ENCODE results near the gene MYADML2.
"Not testable (repeated sequence)": the region's sequence is repeated elsewhere in the genome, so short reads cannot be mapped to it uniquely, and the experiment has no call there.

MYADML2 gene

DNA sequence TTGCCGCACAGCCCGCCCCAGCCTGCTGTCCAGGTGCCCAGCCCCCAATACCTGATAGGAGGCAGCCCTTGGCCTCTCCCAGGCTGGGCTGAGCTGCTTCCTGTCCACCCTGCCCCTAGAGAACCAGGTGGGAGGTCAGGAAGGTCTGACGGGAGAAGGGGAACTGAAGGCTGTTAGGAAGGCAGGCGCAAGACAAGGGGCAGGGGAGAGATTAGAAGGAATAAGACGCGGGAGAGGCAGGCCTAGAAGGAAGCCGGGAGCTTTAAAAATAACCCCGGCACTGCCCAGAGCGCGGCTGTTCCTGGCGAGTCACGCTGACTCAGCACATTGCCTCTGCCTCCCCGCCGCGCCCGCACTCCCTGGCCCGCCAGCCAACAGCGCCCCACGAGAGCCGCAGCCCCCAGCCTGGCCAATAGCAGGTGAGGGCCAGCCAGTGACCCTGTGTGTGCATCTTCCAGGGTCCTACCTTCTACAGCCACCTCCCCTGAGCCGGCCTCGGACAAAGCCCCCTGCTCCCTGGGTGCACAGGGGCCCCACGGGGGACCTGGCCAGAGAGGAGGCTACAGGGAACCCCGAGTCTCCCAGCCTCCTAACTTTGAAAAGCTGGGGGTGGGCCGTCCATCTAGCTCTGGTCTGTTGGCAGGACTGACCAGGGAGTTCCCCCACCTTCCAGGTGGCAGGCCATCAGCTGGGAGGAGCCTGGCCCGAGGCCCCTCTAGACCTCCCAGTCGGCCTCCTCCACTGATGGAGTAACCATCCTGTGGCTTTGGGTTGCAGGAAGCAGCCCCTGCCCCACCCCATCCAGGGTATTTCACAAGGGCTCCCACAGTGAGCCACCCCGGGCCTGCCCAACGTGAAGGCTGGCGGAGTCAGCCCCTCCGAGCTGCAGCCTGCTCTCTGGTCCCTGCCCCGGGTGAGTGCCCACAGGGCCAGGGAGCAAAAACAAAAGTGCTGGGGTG lies 23.5 kb downstream of the MYADML2 start:
- no peak for DNase-seq

GRCh38 chr17:81922566-81923301 lies 24.3 kb downstream of the MYADML2 start:
- DNase-seq, result no peak

GRCh38 chr17:81921996-81922565 lies 25.0 kb downstream of the MYADML2 start:
- DNase-seq, result no peak

DNA sequence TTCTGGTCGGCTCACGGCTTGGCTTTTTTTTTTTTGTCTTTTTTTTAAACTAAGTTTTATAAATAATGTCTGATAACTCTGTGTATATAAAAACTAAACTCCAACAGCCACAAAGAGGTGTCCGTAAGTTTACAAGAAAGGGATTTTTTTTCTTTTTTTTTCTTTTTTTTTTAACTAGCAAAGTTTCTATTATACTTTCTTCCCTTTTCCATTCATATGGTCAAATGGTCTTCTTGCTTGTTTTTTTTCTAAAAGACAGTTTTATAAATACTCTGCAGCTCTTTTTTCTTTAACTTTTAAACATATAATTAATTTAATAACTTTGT lies 25.5 kb downstream of the MYADML2 start:
- no peak for DNase-seq

- DNase-seq, result no peak
These were observed 26.2 kb downstream of the MYADML2 start for GRCh38 chr17:81920612-81921536.

DNA sequence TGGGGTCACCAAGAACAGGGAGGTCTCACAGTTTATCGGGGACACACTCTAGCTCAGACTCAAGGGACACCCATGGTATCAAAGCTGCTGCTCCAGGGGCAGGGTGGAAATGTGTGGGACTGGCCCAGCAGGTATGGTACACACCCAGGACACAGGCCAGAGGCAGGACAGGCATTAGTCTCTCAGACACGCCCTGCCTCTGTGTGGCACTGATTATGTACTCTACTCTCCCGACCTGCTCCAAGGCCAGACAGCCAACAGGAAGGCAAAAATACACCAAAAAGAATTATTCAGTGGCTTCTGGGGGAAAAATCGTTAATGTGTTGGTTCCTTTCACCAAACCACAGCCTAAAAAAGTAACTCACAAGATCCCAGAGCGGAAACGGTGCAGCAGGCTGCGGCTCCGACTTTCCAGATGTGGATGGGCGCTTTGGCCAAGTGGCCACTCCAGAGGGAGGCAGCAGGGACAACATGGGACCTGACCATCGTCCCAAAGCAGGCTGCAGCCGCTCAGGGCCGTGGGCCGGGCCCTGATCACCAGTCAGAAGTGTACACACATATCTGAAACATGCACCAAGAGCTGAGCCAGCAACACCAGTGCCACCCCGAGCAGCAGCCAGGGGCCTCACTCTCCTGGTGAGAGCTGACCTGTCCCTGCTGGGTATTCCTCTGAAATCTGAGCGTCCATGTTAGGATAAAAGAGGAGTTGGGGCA lies 28.0 kb downstream of the MYADML2 start:
- no peak for DNase-seq

- not testable (repeated sequence) for DNase-seq
These were observed 28.7 kb downstream of the MYADML2 start for GRCh38 chr17:81918333-81918669.

- DNase-seq, result peak; percentile 93
These were observed 29.3 kb downstream of the MYADML2 start, which contains the start of gene SIRT7 for GRCh38 chr17:81917565-81918332. Gene SIRT7 (minus strand): TSS chr17:81918176. CDS start chr17:81918131, 45 bp downstream.

GRCh38 chr17:81916234-81917001 lies 30.6 kb downstream of the MYADML2 start:
- DNase-seq, result no peak

- DNase-seq, result no peak
These were observed 31.7 kb downstream of the MYADML2 start for GRCh38 chr17:81915331-81915730.

DNA sequence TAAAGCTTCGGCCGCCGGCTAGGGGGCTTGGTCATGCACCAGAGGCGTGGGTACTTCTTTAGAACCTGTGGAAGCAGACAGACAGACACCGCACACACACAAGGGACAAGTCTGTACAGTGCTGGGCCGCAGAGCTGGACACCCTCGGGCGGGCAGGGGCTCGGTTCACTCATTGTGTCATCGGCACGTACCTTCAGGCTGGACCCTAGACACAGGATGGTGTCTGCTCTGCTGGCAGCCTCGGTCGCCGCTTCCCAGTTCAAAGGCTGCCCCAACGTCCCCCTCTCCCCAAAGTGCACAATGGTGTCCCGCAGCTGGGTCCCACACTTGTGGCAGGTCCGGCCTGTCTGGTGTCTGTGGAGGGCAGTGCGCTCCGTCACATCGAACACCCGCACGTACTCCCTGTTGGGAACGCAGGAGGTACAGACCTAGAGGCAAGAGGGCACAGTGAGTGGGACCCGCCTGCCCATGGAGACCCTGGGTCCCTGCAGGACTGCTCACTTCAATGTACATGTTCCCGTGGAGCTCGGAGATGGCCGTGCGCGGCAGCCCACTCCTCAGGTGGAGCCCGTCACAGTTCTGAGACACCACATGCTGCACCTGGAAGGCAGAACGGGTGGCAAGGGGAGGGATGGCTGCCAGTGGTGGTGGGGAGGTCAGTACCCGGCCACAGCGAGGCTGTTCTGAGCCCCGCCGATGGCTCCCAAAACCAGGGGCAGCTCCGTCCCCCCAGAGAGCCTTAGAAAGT lies 32.8 kb downstream of the MYADML2 start:
- no peak for DNase-seq

DNA sequence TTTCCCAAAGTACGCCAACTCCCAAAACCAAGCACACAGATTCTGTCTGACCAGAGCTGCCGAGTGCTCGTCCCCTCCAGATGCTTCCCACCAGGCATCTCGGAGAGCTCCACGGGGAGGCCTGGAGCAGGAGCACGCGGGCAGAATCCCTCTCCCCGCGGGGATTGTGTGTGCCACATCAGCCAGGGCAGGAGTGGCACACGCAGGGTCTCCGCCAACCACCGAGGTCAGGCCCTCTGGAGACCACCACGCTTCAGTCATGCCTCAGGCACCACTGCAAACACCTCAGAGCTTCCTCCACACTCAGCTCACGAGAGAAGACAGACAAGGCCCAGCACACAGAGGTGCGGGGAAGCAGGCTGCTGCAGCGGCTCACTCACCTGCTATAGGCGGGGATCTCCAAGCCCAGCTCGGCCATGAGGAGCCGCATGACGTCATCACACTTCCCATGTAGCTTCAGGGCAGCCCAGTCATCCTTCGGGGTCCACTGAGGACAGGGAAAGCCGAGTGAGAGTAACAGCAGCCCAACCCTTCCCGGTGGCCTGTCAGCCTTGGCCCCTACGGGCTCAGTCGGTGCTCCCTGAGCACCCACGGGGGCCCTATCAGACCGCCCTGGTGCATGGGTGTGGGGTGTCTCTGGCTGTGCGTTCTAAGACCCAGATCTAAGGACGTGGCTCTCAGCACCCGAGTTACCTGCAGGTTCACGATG lies 33.5 kb downstream of the MYADML2 start:
- DNase-seq, result no peak

GRCh38 chr17:81912441-81913309 lies 34.4 kb downstream of the MYADML2 start:
- DNase-seq, result no peak

DNA sequence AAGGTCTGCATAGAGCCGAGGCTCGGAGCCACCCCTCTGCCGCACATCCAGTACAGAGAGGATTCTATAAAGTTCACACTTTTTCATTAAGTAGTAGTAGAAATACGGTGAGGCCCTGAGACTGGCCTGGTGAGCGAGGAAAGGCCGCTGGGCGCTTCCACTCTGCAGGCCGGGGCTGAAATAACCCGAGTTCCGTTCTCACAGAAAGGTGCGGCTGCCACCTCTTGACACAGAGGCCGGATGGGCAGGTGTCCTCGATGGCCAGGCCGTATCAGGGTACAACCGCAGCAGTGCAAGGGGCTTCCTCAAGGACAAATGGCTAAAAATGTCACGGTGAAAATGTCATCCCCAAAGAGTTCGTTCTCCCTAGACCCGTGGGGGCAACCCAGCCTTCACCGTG lies 35.1 kb downstream of the MYADML2 start:
- DNase-seq, result no peak

DNA sequence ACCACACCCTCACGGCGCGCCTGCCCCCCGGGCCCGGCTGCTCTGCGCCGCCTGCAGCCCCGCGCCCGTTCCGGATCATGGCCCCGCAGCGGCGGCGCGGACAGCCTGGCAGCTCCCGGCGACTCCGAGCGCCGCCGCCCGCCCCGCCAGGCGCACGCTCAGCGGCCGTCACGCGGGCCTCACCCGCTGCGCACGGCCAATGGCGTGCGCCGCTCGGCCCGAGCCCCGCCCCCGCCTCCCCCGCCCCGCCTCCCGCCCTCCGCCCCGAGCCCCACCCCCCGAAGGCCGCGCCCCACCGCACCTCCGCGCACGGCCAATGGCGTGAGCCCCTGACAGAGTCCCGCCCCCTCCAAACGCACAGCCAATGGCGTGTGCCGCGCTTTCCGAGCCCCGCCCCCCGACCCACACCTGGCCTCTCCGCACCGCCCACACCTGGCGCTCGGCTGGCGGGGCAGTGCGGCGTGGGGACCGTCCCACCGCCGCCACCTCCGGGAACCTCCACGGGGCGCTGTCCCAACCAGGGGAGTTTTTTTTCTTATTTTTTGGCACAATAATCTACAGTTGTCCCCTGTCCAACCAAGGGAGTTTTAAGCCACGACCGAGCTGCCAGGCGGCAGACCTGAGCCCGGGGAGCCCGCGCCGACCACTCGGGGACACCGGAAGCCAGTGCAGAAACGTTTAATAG lies 35.6 kb downstream of the MYADML2 start, which contains the start of gene PCYT2:
PCYT2 (minus strand) TSS at position 123 of the 685 bp plus-strand sequence; CDS start at position 79, 44 bp downstream.
- peak; percentile 97 for DNase-seq

DNA sequence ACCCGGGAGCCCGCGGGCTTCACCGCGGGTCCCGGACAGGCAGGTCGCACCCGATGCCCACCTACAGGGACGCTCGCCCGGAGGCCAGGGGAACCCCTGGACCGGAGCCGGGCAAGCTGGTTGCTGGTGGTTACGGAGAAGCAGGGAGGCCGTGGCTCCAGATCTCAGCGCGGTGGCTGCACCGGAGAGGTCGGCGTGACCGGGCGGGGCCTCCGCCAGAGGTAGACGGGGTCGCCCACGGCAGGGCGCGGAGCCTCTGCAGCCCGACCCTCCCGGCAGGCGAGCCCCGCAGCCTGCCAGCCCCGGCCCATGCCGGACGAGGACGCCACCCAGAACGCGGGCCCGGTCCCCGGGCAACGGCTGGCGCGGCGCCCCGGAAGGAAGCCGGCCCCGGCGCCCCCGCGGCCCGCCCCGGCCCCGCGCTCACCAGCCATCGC lies 36.2 kb downstream of the MYADML2 start:
- DNase-seq, result no peak
